ENCODE results near the gene TBCE.

- TF ChIP-seq SMARCA5 (IDR thresholded peaks at IDR 0.05) = no peak
- TF ChIP-seq NBN (IDR thresholded peaks at IDR 0.05; ENCODE audit: low read depth) = no peak
- no peak for TF ChIP-seq ZNF274 (IDR thresholded peaks at IDR 0.05; ENCODE audit: borderline replicate concordance, low read depth, low read length)
- no peak for TF ChIP-seq TSC22D4 (tag; IDR thresholded peaks at IDR 0.05)
- no peak for TF ChIP-seq MAZ (CRISPR knock-in tag; conservative IDR thresholded peaks at IDR 0.05 in 1 of 2, IDR thresholded peaks at IDR 0.05 in 1 of 2)
Observed at GRCh38 chr1:235410467-235410866, 43.2 kb downstream of the TBCE start.
